NCI-H82 (cell line): ENCODE measurements around the gene GPR108.

Experiments
- DNase-seq: peaks from one replicate; lab custom pipeline; 2025; lab: John Stamatoyannopoulos, UW

The GPR108 gene

GRCh38 chr19:6707011-6707657 is 30.2 kb downstream of the GPR108 start:
- DNase-seq = no peak

GRCh38 chr19:6706633-6706958 is 30.8 kb downstream of the GPR108 start:
- no peak for DNase-seq

GRCh38 chr19:6705931-6706632 is 31.3 kb downstream of the GPR108 start:
- DNase-seq = no peak

GRCh38 chr19:6700586-6701316 is 36.6 kb downstream of the GPR108 start:
- DNase-seq = no peak

- no peak for DNase-seq
These were observed 37.4 kb downstream of the GPR108 start for GRCh38 chr19:6699935-6700334.

- DNase-seq = no peak
These were observed 40.1 kb downstream of the GPR108 start for GRCh38 chr19:6697291-6697690.

- no peak for DNase-seq
These were observed 41.0 kb downstream of the GPR108 start for GRCh38 chr19:6696239-6696820.

GRCh38 chr19:6694147-6694815 is 43.1 kb downstream of the GPR108 start:
- no peak for DNase-seq

GRCh38 chr19:6693681-6694080 is 43.7 kb downstream of the GPR108 start:
- DNase-seq = no peak

- DNase-seq = no peak
These were observed 44.3 kb downstream of the GPR108 start for GRCh38 chr19:6693056-6693471.

- DNase-seq = no peak
These were observed 45.4 kb downstream of the GPR108 start for GRCh38 chr19:6692027-6692426.

GRCh38 chr19:6691342-6691741 is 46.0 kb downstream of the GPR108 start:
- DNase-seq = no peak

- no peak for DNase-seq
These were observed 47.1 kb downstream of the GPR108 start for GRCh38 chr19:6690160-6690885.

- DNase-seq = no peak
These were observed 50.3 kb downstream of the GPR108 start for GRCh38 chr19:6687114-6687513.

- DNase-seq = no peak
These were observed 50.8 kb downstream of the GPR108 start for GRCh38 chr19:6686628-6686975.

GRCh38 chr19:6685962-6686627 is 51.3 kb downstream of the GPR108 start:
- DNase-seq = no peak

- DNase-seq = no peak
These were observed 51.9 kb downstream of the GPR108 start for GRCh38 chr19:6685482-6685881.

- no peak for DNase-seq
These were observed 53.4 kb downstream of the GPR108 start for GRCh38 chr19:6683971-6684370.

- no peak for DNase-seq
These were observed 54.7 kb downstream of the GPR108 start for GRCh38 chr19:6682607-6683128.

- no peak for DNase-seq
These were observed 57.2 kb downstream of the GPR108 start for GRCh38 chr19:6680141-6680540.
